Mucosa of rectum (tissue), 2 donors: ENCODE measurements around the gene UGT8.
"Not testable (repeated sequence)": the region's sequence is repeated elsewhere in the genome, so short reads cannot be mapped to it uniquely, and the experiment has no call there.

Experiments
- H3K27ac ChIP-seq, 2 donors: one replicate each; pipeline ENCODE4 v1.7.0; 2013; ENCODE audit warnings: inconsistent platforms in 2 of 2, low read depth in 2 of 2, low read length in 2 of 2
- H3K27me3 ChIP-seq, 2 donors: one replicate each; pipeline ENCODE4 v1.7.0; 2013; ENCODE audit warnings: low read length in 2 of 2; ENCODE audit not compliant: control insufficient read depth in 2 of 2, insufficient read depth in 2 of 2
- H3K36me3 ChIP-seq, 2 donors: one replicate each; pipeline ENCODE4 v1.7.0; 2013; ENCODE audit warnings: low read length in 2 of 2; ENCODE audit not compliant: control insufficient read depth in 2 of 2, insufficient read depth in 2 of 2
- H3K4me1 ChIP-seq, 2 donors: one replicate each; pipeline ENCODE4 v1.7.0; 2013; ENCODE audit warnings: low read length in 2 of 2, mild to moderate bottlenecking in 1 of 2; ENCODE audit not compliant: control insufficient read depth in 2 of 2, insufficient read depth in 2 of 2
- H3K4me3 ChIP-seq, 2 donors: one replicate each; pipeline ENCODE4 v1.7.0; 2013; ENCODE audit warnings: low read length in 2 of 2
- H3K9ac ChIP-seq, 2 donors: one replicate each; pipeline ENCODE4 v1.7.0; 2013; ENCODE audit warnings: low read length in 2 of 2, low read depth in 1 of 2, mild to moderate bottlenecking in 1 of 2
- H3K9me3 ChIP-seq, 2 donors: one replicate each; pipeline ENCODE4 v1.7.0; 2013; ENCODE audit warnings: low read length in 2 of 2; ENCODE audit not compliant: control insufficient read depth in 2 of 2
- donor health status: healthy.
- donor health status: Normal muscosa, but diverticular disease.

UGT8 gene

DNA sequence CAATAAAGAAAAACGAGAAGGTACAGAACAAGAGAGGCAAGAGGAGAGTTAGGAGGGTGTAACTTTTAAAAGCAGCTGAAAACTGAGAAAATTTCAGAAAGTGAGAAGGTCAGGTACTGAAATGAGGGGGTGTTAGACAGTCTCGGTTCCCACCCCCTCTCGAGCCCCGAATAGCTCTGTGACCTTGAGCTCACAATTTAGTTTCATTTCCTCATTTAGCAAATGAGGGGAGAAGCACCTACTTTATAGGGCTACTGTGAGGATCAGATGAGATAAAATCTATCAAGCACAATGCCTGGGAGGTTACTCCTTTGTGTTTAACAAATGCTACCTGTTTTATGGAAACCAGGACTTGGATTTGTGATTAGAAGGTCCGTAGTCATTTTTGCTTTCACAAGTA is 4.9 kb downstream of the UGT8 start:
- H3K27ac ChIP-seq: peak overlapping the region; percentile 35 to 57

DNA sequence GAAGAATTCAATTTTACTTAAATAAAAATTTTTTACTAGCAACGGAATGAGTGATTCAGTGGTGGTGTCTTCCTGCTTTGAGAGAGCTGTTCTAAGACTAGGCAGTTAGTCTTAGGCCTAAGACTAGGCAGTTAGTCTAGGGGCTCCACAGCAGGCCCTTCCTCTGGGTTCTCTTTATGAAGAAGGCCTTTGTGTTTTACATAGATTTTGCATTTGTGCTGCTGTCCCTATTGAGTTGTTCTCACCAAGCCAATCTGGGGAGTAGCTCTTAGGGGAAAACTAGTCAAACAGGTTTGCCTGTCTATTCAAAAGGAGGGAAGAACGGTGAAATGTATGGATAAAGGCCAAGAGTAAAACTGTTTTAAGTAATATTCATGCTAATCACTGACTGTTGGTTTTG is 7.6 kb downstream of the UGT8 start:
- Histone ChIP-seq H3K36me3 (no peaks in the 10 kb centered on the region), H3K27me3 (no peaks in the 10 kb centered on the region), H3K4me3 (peak overlapping the region in 1 of 2 donors; percentile 20), H3K27ac (peak overlapping the region; percentile 52 to 77), H3K4me1 (peaks cover 20 to 27% of the 10 kb centered on the region in 2 donors), H3K9ac (no peak overlapping the region), H3K9me3 (no peaks in the 10 kb centered on the region)

More for the DNA sequence above, 4.9 kb downstream of the UGT8 start:
- Histone ChIP-seq H3K4me3 (peak overlapping the region in 1 of 2 donors; percentile 45), H3K9me3 (no peaks in the 10 kb centered on the region), H3K4me1 (peaks cover 24 to 34% of the 10 kb centered on the region in 2 donors), H3K36me3 (no peaks in the 10 kb centered on the region), H3K27me3 (peaks cover 0 to 2% of the 10 kb centered on the region in 2 donors), H3K9ac (peak overlapping the region in 1 of 2 donors; percentile 7)

DNA sequence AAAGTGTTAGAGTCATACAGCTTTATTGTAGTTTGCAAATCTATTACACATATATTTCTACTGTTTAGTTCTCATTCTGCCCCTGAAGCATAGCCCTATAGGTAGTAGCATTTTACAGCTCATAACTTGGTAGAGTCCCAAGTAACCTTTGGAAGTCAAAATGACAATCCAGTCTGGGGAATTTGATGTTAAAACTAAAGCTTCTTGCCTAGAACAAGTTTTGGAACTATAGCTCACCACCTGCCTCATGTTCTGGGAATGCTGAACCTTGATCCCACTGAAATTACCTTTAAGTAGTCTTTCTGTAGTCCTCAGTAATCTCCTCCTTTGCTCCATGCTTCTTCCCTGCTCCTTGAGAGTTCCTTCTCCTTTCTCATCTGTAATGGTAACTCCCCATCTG is 8.4 kb downstream of the UGT8 start:
- Histone ChIP-seq H3K27me3 (no peaks in the 10 kb centered on the region), H3K36me3 (no peaks in the 10 kb centered on the region), H3K4me1 (peaks cover 20 to 25% of the 10 kb centered on the region in 2 donors), H3K9ac (no peak overlapping the region), H3K9me3 (no peaks in the 10 kb centered on the region), H3K4me3 (peak overlapping the region in 1 of 2 donors; percentile 20), H3K27ac (peak overlapping the region in 1 of 2 donors; percentile 77)

DNA sequence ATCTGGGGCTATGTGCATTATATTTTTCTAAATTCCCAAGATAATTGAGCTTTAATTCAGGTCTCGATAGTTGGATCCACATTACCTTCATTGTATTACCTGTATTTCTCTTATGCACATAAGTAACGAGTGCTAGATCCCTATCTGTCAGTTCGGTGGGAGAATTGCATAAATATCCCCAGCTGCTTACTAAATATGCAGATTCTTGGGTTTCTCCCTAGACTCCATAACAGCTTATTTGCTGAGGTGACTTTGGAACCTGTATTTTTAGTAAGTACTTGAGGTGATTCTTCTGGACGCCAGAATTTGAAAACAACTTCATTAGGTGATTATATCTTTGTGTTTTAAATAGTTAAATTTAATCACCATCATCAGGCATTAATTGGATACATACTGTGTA is 15.0 kb downstream of the UGT8 start:
- H3K9ac ChIP-seq: no peak overlapping the region
- no peaks in the 10 kb centered on the region for H3K36me3 ChIP-seq
- no peaks in the 10 kb centered on the region for H3K27me3 ChIP-seq
- peaks cover 0 to 7% of the 10 kb centered on the region in 2 donors for H3K4me1 ChIP-seq
- no peak overlapping the region for H3K4me3 ChIP-seq
- no peak overlapping the region for H3K27ac ChIP-seq
- no peaks in the 10 kb centered on the region for H3K9me3 ChIP-seq

DNA sequence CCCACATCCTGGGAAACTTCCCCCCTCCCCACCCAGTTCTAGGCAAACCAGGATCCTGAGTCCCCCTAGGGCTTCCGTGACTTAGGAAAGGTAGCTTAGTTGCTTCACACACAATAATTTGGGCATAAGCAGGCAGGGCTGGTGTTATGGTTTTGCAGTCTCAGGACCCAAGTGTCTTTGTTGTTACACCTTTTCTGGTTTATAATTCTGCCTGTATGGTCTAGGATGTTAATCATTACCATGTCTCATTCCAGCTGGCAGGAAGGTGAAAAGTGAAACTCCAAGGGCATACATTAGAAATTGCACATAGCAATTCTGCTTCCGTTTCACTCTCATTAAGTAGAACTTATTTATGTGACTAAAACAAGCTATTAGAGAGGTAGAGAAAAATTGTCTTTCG is 16.8 kb downstream of the UGT8 start:
- no peaks in the 10 kb centered on the region for H3K27me3 ChIP-seq
- peak overlapping the region; percentile 56 to 58 for H3K9ac ChIP-seq
- peak overlapping the region; percentile 86 to 89 for H3K27ac ChIP-seq
- peak overlapping the region; percentile 26 to 72 for H3K4me3 ChIP-seq
- peaks cover 0 to 7% of the 10 kb centered on the region in 2 donors for H3K4me1 ChIP-seq
- H3K9me3 ChIP-seq: no peaks in the 10 kb centered on the region
- no peaks in the 10 kb centered on the region for H3K36me3 ChIP-seq

DNA sequence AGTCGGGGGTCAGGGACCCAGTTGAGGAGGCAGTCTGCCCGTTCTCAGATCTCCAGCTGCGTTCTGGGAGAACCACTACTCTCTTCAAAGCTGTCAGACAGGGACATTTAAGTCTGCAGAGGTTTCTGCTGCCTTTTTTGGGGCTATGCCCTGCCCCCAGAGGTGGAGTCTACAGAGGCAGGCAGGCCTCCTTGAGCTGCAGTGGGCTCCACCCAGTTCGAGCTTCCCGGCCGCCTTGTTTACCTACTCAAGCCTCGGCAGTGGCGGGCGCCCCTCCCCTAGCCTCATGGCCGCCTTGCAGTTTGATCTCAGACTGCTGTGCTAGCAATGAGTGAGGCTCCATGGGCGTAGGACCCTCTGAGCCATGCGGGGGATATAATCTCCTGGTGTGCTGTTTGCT is 17.4 kb downstream of the UGT8 start:
- not testable (repeated sequence) for H3K27me3 ChIP-seq, H3K9me3 ChIP-seq, H3K36me3 ChIP-seq, H3K4me1 ChIP-seq
- Histone ChIP-seq H3K9ac (peak overlapping the region in 1 of 2 donors; percentile 56), H3K4me3 (peak overlapping the region; percentile 26 to 72), H3K27ac (peak overlapping the region; percentile 86 to 89)

DNA sequence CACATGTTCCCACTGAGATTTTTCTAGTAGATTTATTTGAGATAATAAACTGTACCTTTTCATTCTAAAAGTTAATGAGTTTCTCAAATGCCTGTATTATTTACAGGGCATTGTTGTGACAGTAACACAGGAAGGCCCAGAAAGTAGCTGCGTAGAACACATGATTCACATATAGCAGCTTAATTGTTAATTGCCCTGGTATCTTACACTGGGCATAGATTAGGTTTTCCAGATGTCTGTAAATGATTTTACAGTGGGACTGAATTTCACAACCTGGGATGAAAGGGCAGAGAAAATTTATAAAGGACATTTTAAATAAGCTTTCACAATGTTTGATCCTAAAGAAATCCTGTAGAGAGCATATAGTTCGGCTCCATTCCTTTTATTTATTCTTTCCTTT is 27.6 kb downstream of the UGT8 start:
- Histone ChIP-seq H3K9ac (no peak overlapping the region), H3K9me3 (no peaks in the 10 kb centered on the region), H3K4me3 (no peak overlapping the region), H3K36me3 (peaks cover 0 to 6% of the 10 kb centered on the region in 2 donors), H3K27ac (no peak overlapping the region), H3K27me3 (no peaks in the 10 kb centered on the region), H3K4me1 (peaks cover 0 to 2% of the 10 kb centered on the region in 2 donors)

DNA sequence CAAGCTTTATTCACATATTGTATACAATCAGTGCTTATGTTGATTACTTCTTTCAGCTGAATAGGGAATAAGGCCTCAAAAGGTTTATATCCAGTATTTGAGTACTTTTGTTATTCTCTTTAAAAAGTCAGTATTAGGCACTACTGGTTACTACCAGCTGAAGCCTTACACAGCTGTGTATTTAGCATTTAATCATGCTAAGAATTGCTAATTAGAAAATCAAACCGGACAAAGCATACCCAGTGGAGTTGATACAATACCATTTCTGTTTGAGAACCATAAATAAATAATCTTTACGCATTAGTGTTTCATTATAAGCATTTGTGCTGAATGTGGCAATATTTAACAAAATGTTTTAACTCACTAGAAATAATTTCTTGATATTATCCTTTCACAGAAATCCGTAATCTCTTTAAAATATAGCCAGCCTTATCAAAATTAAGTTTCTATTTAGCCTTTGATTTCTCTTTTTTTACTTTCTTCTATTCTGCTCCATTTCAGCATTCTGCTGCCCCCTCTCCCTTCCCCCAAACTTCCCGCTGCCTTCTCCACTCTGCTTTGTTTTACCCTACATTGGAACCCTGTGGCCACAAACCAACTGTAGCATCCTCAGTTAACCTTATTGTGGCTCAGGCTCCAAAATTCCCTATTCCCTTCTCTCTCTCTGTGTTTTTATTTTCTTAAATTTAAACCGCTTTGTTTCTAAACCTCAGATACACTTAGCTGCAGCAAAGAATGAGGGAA is 37.8 kb downstream of the UGT8 start:
- H3K27me3 ChIP-seq: no peaks in the 10 kb centered on the region
- no peaks in the 10 kb centered on the region for H3K36me3 ChIP-seq
- H3K4me3 ChIP-seq: no peak overlapping the region
- no peak overlapping the region for H3K27ac ChIP-seq
- H3K4me1 ChIP-seq: no peaks in the 10 kb centered on the region
- no peaks in the 10 kb centered on the region for H3K9me3 ChIP-seq
- H3K9ac ChIP-seq: no peak overlapping the region

DNA sequence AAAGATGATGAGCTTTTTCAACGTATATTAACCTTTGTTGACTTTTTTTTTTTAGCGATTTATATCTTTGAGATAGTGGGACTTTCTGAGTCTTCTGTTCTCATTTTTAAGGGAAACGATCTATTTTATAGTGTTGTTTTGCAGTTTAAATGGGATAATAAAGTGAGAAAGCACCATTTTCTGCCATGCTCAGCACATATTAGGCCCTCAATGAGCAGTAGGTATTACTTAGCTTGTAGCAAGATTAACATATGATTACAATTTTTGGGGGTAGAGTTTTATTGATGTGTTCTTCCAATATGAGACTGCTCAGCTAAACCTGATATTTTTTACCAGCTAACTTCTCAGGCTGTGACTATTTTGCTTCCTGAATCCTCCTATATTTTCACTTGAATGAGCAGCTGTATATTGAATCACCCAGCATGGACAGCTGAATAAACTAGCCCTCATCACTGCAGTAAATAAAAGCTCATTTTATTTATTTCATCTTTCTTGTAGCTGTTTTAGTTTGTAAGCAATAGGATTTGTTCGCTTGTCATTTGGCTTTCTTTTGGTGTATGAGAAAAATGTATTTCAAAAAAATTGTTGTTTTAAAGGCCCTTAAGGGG is 43.7 kb downstream of the UGT8 start:
- no peak overlapping the region for H3K4me3 ChIP-seq
- no peaks in the 10 kb centered on the region for H3K4me1 ChIP-seq
- H3K36me3 ChIP-seq: peaks cover 0 to 2% of the 10 kb centered on the region in 2 donors
- no peaks in the 10 kb centered on the region for H3K9me3 ChIP-seq
- no peak overlapping the region for H3K27ac ChIP-seq
- no peaks in the 10 kb centered on the region for H3K27me3 ChIP-seq
- no peak overlapping the region for H3K9ac ChIP-seq

DNA sequence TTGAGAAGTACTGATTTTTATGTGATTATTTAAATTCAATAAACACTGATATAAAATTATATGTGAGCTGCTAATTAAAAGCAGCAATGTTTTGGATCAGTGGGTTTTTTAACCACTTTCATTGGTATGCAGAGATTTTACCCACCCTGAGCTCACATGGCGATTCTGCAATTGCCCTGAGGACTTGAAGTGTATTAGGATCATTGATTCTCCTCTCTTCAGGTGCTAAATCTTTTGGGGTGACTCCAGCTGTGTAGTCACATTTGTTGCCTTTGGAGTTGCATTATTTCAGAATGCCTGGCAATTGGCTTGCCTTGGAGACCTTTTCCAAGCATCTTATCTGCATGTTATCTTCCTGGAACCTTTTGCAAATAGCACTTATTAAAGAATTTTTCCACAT is 51.3 kb downstream of the UGT8 start:
- no peak overlapping the region for H3K9ac ChIP-seq
- no peaks in the 10 kb centered on the region for H3K27me3 ChIP-seq
- no peak overlapping the region for H3K27ac ChIP-seq
- H3K4me3 ChIP-seq: no peak overlapping the region
- no peaks in the 10 kb centered on the region for H3K4me1 ChIP-seq
- no peaks in the 10 kb centered on the region for H3K9me3 ChIP-seq
- no peaks in the 10 kb centered on the region for H3K36me3 ChIP-seq
